ENCODE measurements around the gene SHOX. TPM values are rescaled to one million over a fixed set of nuclear protein-coding genes. Genes with fewer than 3 reads are reported as not detected.
"Not testable (repeated sequence)": the region's sequence is repeated elsewhere in the genome, so short reads cannot be mapped to it uniquely, and the experiment has no call there.

Gene SHOX
- total RNA-seq, 1 donor from 2014 or later, result not detected

DNA sequence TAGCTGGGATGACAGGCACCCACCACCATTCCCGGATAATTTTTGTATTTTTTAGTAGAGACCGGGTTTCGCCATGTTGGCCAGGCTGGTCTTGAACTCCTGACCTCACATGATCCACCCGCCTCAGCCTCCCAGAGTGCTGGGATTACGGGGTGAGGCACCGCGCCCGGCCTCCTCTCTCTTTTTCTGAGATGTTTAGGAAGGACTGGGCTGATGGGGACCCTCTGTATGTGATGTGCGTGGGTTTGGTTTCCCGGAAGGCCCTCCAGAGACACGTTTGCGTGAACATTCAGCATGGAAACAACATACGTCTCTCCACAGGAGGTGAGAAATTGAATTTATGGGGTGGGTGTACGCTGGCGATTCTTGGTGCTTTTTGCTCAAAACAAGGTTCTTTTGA lies 18.6 kb downstream of the SHOX start:
- Mint-ChIP-seq H3K4me1 (ENCODE audit: unreplicated experiment) (peaks cover 7% of the 10 kb centered on the region), H3K27me3 (peaks cover 56% of the 10 kb centered on the region), H3K4me3 (no peak overlapping the region), H3K27ac (no peak overlapping the region), H3K9me3 (no peaks in the 10 kb centered on the region), H3K36me3 (no peaks in the 10 kb centered on the region)
- TF ChIP-seq, protein P1, sequence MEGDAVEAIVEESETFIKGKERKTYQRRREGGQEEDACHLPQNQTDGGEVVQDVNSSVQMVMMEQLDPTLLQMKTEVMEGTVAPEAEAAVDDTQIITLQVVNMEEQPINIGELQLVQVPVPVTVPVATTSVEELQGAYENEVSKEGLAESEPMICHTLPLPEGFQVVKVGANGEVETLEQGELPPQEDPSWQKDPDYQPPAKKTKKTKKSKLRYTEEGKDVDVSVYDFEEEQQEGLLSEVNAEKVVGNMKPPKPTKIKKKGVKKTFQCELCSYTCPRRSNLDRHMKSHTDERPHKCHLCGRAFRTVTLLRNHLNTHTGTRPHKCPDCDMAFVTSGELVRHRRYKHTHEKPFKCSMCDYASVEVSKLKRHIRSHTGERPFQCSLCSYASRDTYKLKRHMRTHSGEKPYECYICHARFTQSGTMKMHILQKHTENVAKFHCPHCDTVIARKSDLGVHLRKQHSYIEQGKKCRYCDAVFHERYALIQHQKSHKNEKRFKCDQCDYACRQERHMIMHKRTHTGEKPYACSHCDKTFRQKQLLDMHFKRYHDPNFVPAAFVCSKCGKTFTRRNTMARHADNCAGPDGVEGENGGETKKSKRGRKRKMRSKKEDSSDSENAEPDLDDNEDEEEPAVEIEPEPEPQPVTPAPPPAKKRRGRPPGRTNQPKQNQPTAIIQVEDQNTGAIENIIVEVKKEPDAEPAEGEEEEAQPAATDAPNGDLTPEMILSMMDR (conservative IDR thresholded peaks at IDR 0.05), result no peak
- no peak for DNase-seq (ENCODE audit: extremely low spot score, unreplicated experiment)

DNA sequence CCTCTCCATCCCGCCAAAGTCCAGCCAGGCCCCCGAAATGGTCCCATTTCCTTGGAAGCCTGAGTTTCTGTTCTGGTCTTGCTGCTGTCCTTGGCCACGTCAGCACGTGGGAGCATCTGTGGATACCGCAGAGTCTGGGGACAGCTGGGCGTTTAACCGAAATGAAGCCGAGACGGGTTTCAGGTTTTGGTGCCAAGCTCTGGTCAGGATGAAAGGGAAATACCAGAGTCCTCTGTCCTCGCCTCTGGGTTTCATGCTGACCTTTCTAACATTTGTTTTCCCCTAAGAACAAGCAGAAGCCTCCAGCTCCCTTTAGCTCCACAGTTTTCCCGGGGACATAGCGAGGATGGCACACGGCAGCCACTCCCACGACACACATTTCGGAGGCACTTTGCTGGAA lies 19.7 kb downstream of the SHOX start:
- Mint-ChIP-seq H3K9me3 (no peaks in the 10 kb centered on the region), H3K36me3 (no peaks in the 10 kb centered on the region), H3K27me3 (peaks cover 49% of the 10 kb centered on the region), H3K27ac (no peak overlapping the region), H3K4me1 (ENCODE audit: unreplicated experiment) (peaks cover 7% of the 10 kb centered on the region), H3K4me3 (no peak overlapping the region)
- DNase-seq (ENCODE audit: extremely low spot score, unreplicated experiment), result no peak
- TF ChIP-seq, protein P1 (conservative IDR thresholded peaks at IDR 0.05), result no peak

GRCh38 chrX:650811-651210 lies 20.2 kb downstream of the SHOX start:
- TF ChIP-seq, protein P1 (conservative IDR thresholded peaks at IDR 0.05), result no peak
- peaks cover 7% of the 10 kb centered on the region for H3K4me1 Mint-ChIP-seq (ENCODE audit: unreplicated experiment)
- no peak overlapping the region for H3K4me3 Mint-ChIP-seq
- H3K9me3 Mint-ChIP-seq, result no peaks in the 10 kb centered on the region
- H3K27me3 Mint-ChIP-seq, result peaks cover 47% of the 10 kb centered on the region
- H3K27ac Mint-ChIP-seq, result no peak overlapping the region
- no peaks in the 10 kb centered on the region for H3K36me3 Mint-ChIP-seq
- DNase-seq (ENCODE audit: extremely low spot score, unreplicated experiment), result no peak

- DNase-seq (ENCODE audit: extremely low spot score, unreplicated experiment); H3K9me3 Mint-ChIP-seq; H3K27ac Mint-ChIP-seq; H3K36me3 Mint-ChIP-seq; H3K4me1 Mint-ChIP-seq (ENCODE audit: unreplicated experiment); H3K4me3 Mint-ChIP-seq: not testable (repeated sequence)
- H3K27me3 Mint-ChIP-seq, result peaks cover 36% of the 10 kb centered on the region
These were observed 21.3 kb downstream of the SHOX start for GRCh38 chrX:651922-652321.

DNA sequence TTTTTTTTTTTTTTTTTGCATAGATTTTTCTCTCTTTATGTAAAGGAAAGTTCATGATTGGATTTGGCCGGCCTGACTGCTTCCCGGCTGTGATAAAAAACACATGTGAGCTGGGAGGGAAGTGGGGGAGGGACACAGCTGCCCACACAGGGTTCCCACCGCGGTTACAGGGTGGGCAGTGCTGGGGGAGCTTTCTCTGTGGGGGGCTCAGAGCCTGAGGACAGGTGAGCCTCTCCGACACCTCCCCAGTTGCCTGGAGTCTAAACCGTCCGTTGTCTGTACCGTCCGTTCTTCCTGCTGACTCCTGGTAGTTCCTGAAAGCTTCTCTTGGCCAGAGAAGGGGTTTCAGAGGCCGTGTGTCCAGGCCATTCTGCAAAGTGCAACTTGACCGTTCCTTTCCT lies 21.8 kb downstream of the SHOX start:
- DNase-seq (ENCODE audit: extremely low spot score, unreplicated experiment), result no peak
- H3K4me3 Mint-ChIP-seq, result no peak overlapping the region
- TF ChIP-seq, protein P1 (conservative IDR thresholded peaks at IDR 0.05), result no peak
- peaks cover 37% of the 10 kb centered on the region for H3K27me3 Mint-ChIP-seq
- peaks cover 7% of the 10 kb centered on the region for H3K4me1 Mint-ChIP-seq (ENCODE audit: unreplicated experiment)
- no peak overlapping the region for H3K27ac Mint-ChIP-seq
- H3K9me3 Mint-ChIP-seq, result no peaks in the 10 kb centered on the region
- no peaks in the 10 kb centered on the region for H3K36me3 Mint-ChIP-seq

DNA sequence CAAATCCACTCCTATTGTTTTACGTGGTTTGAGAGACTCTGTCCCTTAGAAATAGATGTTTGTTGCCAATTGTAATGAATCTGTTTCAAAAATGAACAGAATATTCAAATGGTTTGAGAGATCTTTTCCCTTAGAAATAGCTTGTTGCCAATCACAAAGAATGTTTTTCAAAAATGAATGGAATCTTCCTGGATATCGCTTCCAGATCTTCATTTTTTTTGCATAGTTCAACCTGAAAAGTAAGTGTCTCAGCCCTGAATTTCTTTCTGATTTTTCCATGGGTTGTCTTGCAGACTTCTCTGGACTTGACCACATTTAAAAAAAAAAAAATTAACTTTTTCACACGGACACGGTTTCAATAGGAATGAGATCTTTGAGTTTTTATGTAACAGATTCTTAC lies 22.7 kb downstream of the SHOX start:
- no peak for DNase-seq (ENCODE audit: extremely low spot score, unreplicated experiment)
- no peak overlapping the region for H3K27ac Mint-ChIP-seq
- peaks cover 38% of the 10 kb centered on the region for H3K27me3 Mint-ChIP-seq
- no peak overlapping the region for H3K4me3 Mint-ChIP-seq
- no peaks in the 10 kb centered on the region for H3K9me3 Mint-ChIP-seq
- TF ChIP-seq, protein P1 (conservative IDR thresholded peaks at IDR 0.05), result no peak
- peaks cover 7% of the 10 kb centered on the region for H3K4me1 Mint-ChIP-seq (ENCODE audit: unreplicated experiment)
- H3K36me3 Mint-ChIP-seq, result no peaks in the 10 kb centered on the region
